Measurements from ENCODE around the gene ATP6AP1. TPM values are rescaled to one million over a fixed set of nuclear protein-coding genes. Genes with fewer than 3 reads are reported as not detected.
A peak's percentile ranks its signal among the peaks of the same experiment; 100 is the strongest.

Gene ATP6AP1
- total RNA-seq, 1 donor from 2014 or later, result 22.6 TPM

DNA sequence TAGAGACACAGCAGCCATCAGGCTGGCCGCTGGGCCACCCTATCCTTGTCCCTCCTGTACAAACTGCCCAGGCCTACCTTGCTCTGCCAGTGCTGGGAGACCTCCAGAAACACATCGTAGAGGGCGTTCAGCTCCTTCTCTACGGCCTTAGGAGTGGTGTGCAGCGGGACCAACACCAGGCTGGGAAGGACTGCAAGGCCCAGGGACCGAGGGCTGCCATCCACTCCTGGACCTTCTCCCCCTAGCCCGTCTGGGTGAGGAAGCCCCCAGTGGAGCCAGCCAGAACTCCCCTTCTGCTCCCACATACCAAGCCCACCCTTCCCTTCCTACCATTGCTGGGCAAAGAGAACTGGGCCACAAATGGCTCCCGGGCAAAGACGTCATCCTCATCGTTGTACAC is 25.3 kb upstream of the ATP6AP1 start:
- Histone ChIP-seq H2AFZ (replicated peaks) (no peak overlapping the region), H3K4me3 (no peak overlapping the region), H3K36me3 (no peaks in the 10 kb centered on the region), H3K4me1 (no peaks in the 10 kb centered on the region), H3K9me3 (ENCODE audit: low read depth) (no peaks in the 10 kb centered on the region), H3K4me2 (no peak overlapping the region), H3K79me2 (ENCODE audit: low read depth) (peaks cover 19% of the 10 kb centered on the region), H4K20me1 (ENCODE audit: low read depth) (peaks cover 23% of the 10 kb centered on the region), H3K27me3 (no peaks in the 10 kb centered on the region), H3K9ac (no peak overlapping the region), H3F3A (ENCODE audit: low read depth) (peaks cover 40% of the 10 kb centered on the region), H3K27ac (no peak overlapping the region)
- no peak for TF ChIP-seq EZH2 (IDR thresholded peaks at IDR 0.05)
- TF ChIP-seq CTCF (IDR thresholded peaks at IDR 0.05), result no peak
- TF ChIP-seq EZH2phosphoT487 (IDR thresholded peaks at IDR 0.05), result no peak
- Mint-ChIP-seq H3K36me3 (peaks cover 15% of the 10 kb centered on the region), H3K27ac (no peak overlapping the region), H3K9me3 (peaks cover 25% of the 10 kb centered on the region), H3K4me1 (peaks cover 13% of the 10 kb centered on the region), H3K27me3 (ENCODE audit: insufficient read depth, low read depth) (peaks cover 12% of the 10 kb centered on the region), H3K4me3 (no peak overlapping the region)
- DNase-seq (ENCODE audit: low spot score), result no peak

- H3K9me3 ChIP-seq (ENCODE audit: low read depth), result no peaks in the 10 kb centered on the region
- H3F3A ChIP-seq (ENCODE audit: low read depth), result peaks cover 35% of the 10 kb centered on the region
- no peaks in the 10 kb centered on the region for H3K4me1 ChIP-seq
- H3K4me3 ChIP-seq, result no peak overlapping the region
- TF ChIP-seq EZH2phosphoT487 (IDR thresholded peaks at IDR 0.05) (no peak), EZH2 (IDR thresholded peaks at IDR 0.05) (no peak), CTCF (IDR thresholded peaks at IDR 0.05) (no peak)
- H3K27ac ChIP-seq, result no peak overlapping the region
- H3K27me3 ChIP-seq, result no peaks in the 10 kb centered on the region
- no peaks in the 10 kb centered on the region for H3K36me3 ChIP-seq
- peaks cover 19% of the 10 kb centered on the region for H3K9me3 Mint-ChIP-seq
- H3K27ac Mint-ChIP-seq, result peak overlapping the region; percentile 24
- H3K4me2 ChIP-seq, result no peak overlapping the region
- H3K9ac ChIP-seq, result no peak overlapping the region
- H4K20me1 ChIP-seq (ENCODE audit: low read depth), result peaks cover 23% of the 10 kb centered on the region
- no peak for DNase-seq (ENCODE audit: low spot score)
- H3K4me3 Mint-ChIP-seq, result no peak overlapping the region
- H3K79me2 ChIP-seq (ENCODE audit: low read depth), result peaks cover 13% of the 10 kb centered on the region
- H3K27me3 Mint-ChIP-seq (ENCODE audit: insufficient read depth, low read depth), result peaks cover 12% of the 10 kb centered on the region
- H3K36me3 Mint-ChIP-seq, result peaks cover 11% of the 10 kb centered on the region
- H3K4me1 Mint-ChIP-seq, result peaks cover 15% of the 10 kb centered on the region
- H2AFZ ChIP-seq (replicated peaks), result no peak overlapping the region
Observed at GRCh38 chrX:154403858-154404257, 24.6 kb upstream of the ATP6AP1 start.

DNA sequence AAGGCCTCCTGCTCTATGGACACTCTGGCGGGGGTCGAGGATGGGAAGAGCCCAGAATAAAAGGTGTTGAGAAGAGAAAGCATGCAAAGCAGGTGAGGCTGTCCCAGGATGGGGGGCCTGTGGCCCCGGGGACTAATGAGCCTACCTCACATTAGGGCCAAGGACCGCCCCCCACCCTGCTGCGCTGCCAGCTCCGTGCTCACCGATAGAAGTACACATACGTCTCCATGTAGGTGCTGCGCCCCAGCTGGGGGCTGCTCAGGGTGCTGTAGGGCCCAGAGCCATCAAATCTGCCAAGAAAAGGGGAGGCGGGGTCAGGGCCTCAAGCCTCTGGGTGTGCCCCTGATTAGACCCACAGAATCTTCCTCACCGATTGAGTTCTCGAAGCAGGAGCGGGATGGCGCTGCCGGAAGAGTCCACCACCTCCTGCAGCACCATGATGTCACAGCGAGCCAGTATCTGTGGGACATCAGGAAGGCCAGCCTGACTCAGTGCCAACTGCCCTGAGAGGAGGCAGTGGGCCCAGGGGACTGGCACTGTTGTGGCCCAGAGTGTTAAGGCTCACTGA is 23.8 kb upstream of the ATP6AP1 start:
- Histone ChIP-seq H3K9ac (no peak overlapping the region), H3K36me3 (no peaks in the 10 kb centered on the region), H3F3A (ENCODE audit: low read depth) (peaks cover 31% of the 10 kb centered on the region), H3K79me2 (ENCODE audit: low read depth) (peaks cover 4% of the 10 kb centered on the region), H2AFZ (replicated peaks) (no peak overlapping the region), H3K9me3 (ENCODE audit: low read depth) (no peaks in the 10 kb centered on the region), H3K4me3 (no peak overlapping the region), H4K20me1 (ENCODE audit: low read depth) (peaks cover 14% of the 10 kb centered on the region), H3K27me3 (no peaks in the 10 kb centered on the region), H3K27ac (no peak overlapping the region), H3K4me2 (no peak overlapping the region), H3K4me1 (no peaks in the 10 kb centered on the region)
- H3K4me1 Mint-ChIP-seq, result peaks cover 12% of the 10 kb centered on the region
- no peak for DNase-seq (ENCODE audit: low spot score)
- H3K4me3 Mint-ChIP-seq, result no peak overlapping the region
- peaks cover 12% of the 10 kb centered on the region for H3K27me3 Mint-ChIP-seq (ENCODE audit: insufficient read depth, low read depth)
- peaks cover 3% of the 10 kb centered on the region for H3K36me3 Mint-ChIP-seq
- H3K9me3 Mint-ChIP-seq, result peaks cover 15% of the 10 kb centered on the region
- H3K27ac Mint-ChIP-seq, result no peak overlapping the region
- TF ChIP-seq EZH2phosphoT487 (IDR thresholded peaks at IDR 0.05) (no peak), EZH2 (IDR thresholded peaks at IDR 0.05) (no peak)

- no peak for TF ChIP-seq EZH2 (IDR thresholded peaks at IDR 0.05)
- TF ChIP-seq EZH2phosphoT487 (IDR thresholded peaks at IDR 0.05), result no peak
- TF ChIP-seq CTCF (IDR thresholded peaks at IDR 0.05), result no peak
- Histone ChIP-seq H3K4me3 (peak overlapping the region; percentile 20), H3F3A (ENCODE audit: low read depth) (peaks cover 18% of the 10 kb centered on the region)
Observed at GRCh38 chrX:154408659-154409221, 19.7 kb upstream of the ATP6AP1 start.

More at GRCh38 chrX:154408659-154409221, 19.7 kb upstream of the ATP6AP1 start:
- Histone ChIP-seq H3K79me2 (ENCODE audit: low read depth) (peaks cover 8% of the 10 kb centered on the region), H3K27ac (no peak overlapping the region), H3K4me2 (peak overlapping the region; percentile 66), H3K9ac (no peak overlapping the region), H3K9me3 (ENCODE audit: low read depth) (no peaks in the 10 kb centered on the region), H4K20me1 (ENCODE audit: low read depth) (no peaks in the 10 kb centered on the region), H3K4me1 (no peaks in the 10 kb centered on the region), H3K27me3 (no peaks in the 10 kb centered on the region), H3K36me3 (no peaks in the 10 kb centered on the region), H2AFZ (replicated peaks) (no peak overlapping the region)
- Mint-ChIP-seq H3K9me3 (peaks cover 18% of the 10 kb centered on the region), H3K27ac (no peak overlapping the region), H3K36me3 (peaks cover 1% of the 10 kb centered on the region), H3K4me3 (peak overlapping the region; percentile 33), H3K4me1 (peaks cover 13% of the 10 kb centered on the region), H3K27me3 (ENCODE audit: insufficient read depth, low read depth) (peaks cover 6% of the 10 kb centered on the region)
- DNase-seq (ENCODE audit: low spot score), result no peak
